Colonic mucosa (tissue), 4 donors: Measurements from ENCODE around the gene MYO9B. TPM values are rescaled to one million over a fixed set of nuclear protein-coding genes. Genes with fewer than 3 reads are reported as not detected.

Source experiments
- DNase-seq: peaks from one replicate; pipeline ENCODE4 v3.0.0-alpha.2; 2020
- H3K27ac ChIP-seq: fragments of 200-600 bp; one replicate; pipeline ENCODE4 v1.8.0; 2021
- H3K27me3 ChIP-seq: fragments of 200-600 bp; one replicate; pipeline ENCODE4 v1.8.0; 2021
- H3K36me3 ChIP-seq: fragments of 200-600 bp; one replicate; pipeline ENCODE4 v1.8.0; 2021
- H3K4me1 ChIP-seq: fragments of 200-600 bp; one replicate; pipeline ENCODE4 v1.8.0; 2021; ENCODE audit warnings: mild to moderate bottlenecking
- H3K4me3 ChIP-seq: fragments of 200-600 bp; one replicate; pipeline ENCODE4 v1.8.0; 2021
- H3K9ac ChIP-seq, 2 donors: one replicate each; pipeline ENCODE4 v1.7.0; 2013; ENCODE audit warnings: control low read depth in 2 of 2, low read depth in 2 of 2, low read length in 2 of 2
- H3K9me3 ChIP-seq: fragments of 200-600 bp; one replicate; pipeline ENCODE4 v1.8.0; 2021
- intact Hi-C: fragments of 100-400 bp; cut with DNase I; formaldehyde crosslinking; loops from one replicate; pipeline ENCODE4 v1.14.1; 2022
- total RNA-seq, 2 donors: library from RNA; stranded (reverse); fragmentation: NEBNext Ultra II Directional in 1 of 2; extraction: Animal tissue kit (Norgen Biotek cat#: 25700) in 1 of 2; gene quantifications; one replicate each; pipeline ENCODE4 v1.2.1, GENCODE V29; 2021
- TF ChIP-seq, protein P1 (sequence below): fragments of 200-600 bp; IDR thresholded peaks from one replicate; pipeline ENCODE4 v1.8.0; 2022; ENCODE audit warnings: antibody characterized with exemption, mild to moderate bottlenecking
- donor health status: healthy.
- donor health status: DM: no; HTN: no; CAD: no.
- donor health status: DM: no; HTN: no; CAD: no.

The MYO9B gene
- total RNA-seq, 2 donors from 2014 or later: 56.5 to 89.2 TPM

GRCh38 chr19:17237747-17238706 is 162.4 kb downstream of the MYO9B start:
- no peak overlapping the region for H3K27ac ChIP-seq
- TF ChIP-seq, protein P1, sequence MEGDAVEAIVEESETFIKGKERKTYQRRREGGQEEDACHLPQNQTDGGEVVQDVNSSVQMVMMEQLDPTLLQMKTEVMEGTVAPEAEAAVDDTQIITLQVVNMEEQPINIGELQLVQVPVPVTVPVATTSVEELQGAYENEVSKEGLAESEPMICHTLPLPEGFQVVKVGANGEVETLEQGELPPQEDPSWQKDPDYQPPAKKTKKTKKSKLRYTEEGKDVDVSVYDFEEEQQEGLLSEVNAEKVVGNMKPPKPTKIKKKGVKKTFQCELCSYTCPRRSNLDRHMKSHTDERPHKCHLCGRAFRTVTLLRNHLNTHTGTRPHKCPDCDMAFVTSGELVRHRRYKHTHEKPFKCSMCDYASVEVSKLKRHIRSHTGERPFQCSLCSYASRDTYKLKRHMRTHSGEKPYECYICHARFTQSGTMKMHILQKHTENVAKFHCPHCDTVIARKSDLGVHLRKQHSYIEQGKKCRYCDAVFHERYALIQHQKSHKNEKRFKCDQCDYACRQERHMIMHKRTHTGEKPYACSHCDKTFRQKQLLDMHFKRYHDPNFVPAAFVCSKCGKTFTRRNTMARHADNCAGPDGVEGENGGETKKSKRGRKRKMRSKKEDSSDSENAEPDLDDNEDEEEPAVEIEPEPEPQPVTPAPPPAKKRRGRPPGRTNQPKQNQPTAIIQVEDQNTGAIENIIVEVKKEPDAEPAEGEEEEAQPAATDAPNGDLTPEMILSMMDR: no peak
- peaks cover 41% of the 10 kb centered on the region for H3K4me1 ChIP-seq
- H3K9ac ChIP-seq: no peak overlapping the region
- H3K4me3 ChIP-seq: no peak overlapping the region
- no peaks in the 10 kb centered on the region for H3K36me3 ChIP-seq
- intact Hi-C loops: no loop called here
- H3K9me3 ChIP-seq: no peaks in the 10 kb centered on the region
- DNase-seq: no peak
- H3K27me3 ChIP-seq: no peaks in the 10 kb centered on the region

DNA sequence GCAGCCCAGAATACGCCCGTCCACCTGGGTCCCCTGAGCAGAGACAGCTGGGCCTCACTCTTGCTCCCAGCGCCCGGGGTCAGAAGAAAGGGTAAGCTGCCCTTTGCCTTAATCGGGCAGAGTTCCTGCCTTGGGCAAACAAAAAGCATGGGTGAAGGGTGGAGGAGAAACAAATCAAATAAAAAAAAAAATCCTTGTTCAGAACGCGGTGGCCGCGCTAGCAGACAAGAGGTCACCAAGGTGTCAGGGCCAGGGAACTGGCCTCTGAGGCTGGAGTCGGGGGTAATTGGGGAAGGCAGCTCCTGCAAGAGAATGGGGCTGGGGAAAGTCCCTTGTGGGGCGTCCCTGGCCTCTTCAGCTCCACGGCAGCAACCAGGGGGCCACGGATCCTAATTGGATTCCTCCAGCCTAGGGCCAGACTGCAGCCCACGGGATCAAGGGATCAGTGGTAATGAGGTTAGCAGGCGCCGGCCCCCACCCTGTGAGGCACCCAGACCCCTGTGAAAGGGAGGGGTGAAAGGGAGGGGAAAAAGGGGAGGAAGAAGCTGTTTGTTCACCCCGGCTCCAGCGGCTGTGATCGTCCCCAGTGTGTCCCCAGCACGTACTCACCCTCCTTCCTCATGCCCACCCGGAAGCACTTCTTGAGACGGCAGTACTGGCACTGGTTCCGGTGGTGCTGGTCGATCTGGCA is 164.6 kb downstream of the MYO9B start:
- H3K36me3 ChIP-seq: no peaks in the 10 kb centered on the region
- no peaks in the 10 kb centered on the region for H3K27me3 ChIP-seq
- intact Hi-C loops: no loop called here
- H3K4me3 ChIP-seq: no peak overlapping the region
- TF ChIP-seq, protein P1: no peak
- no peaks in the 10 kb centered on the region for H3K9me3 ChIP-seq
- H3K27ac ChIP-seq: peak overlapping the region; percentile 70
- H3K4me1 ChIP-seq: peaks cover 36% of the 10 kb centered on the region
- peak; percentile 79 for DNase-seq
- peak overlapping the region; percentile 66 to 72 for H3K9ac ChIP-seq

GRCh38 chr19:17240826-17241399 is 165.3 kb downstream of the MYO9B start:
- no peaks in the 10 kb centered on the region for H3K36me3 ChIP-seq
- no peak overlapping the region for H3K4me3 ChIP-seq
- DNase-seq: no peak
- H3K27me3 ChIP-seq: no peaks in the 10 kb centered on the region
- TF ChIP-seq, protein P1: no peak
- H3K27ac ChIP-seq: peak overlapping the region; percentile 70
- no peaks in the 10 kb centered on the region for H3K9me3 ChIP-seq
- intact Hi-C loops: no loop called here
- peak overlapping the region in 1 of 2 donors; percentile 72 for H3K9ac ChIP-seq
- peaks cover 34% of the 10 kb centered on the region for H3K4me1 ChIP-seq

DNA sequence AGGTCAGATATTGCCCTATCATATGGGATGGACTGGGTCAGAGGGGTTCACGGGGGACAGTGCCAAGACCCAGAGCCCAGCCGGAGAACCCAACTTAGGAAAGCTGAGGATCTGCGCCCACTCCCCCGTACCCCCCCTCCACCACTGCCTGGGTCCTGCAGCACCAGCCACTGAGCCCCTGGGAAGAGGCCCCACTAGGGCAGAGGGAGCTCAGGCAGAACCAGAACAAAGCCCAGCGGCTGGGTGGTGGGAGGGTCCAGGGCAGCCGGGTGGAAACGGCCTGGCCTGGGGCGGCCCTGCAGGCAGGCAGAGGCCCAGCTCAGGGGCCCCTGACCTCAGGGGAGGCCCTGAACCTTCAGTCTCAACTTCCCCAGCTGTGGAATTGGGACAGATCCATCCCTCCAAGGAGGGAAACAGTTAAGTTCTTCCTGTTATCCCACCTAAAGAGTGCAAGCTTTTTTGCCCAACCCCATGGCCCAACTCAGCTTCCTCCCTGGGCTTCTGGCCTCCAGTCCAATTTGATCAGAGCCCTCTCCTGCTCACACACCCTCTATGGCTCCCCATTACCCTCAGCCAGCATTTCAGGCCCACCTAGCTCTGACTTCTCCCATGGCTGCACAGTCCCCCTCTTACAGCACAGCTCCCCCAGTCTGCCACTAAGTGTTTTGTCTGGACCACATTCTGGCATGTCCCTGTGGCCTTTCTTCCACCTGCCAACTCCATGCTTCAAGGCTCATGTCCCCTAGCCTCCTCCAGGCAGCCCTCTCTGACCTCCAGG is 167.0 kb downstream of the MYO9B start:
- H3K4me1 ChIP-seq: peaks cover 38% of the 10 kb centered on the region
- no peak for DNase-seq

More for the DNA sequence above, 167.0 kb downstream of the MYO9B start:
- TF ChIP-seq, protein P1: no peak
- intact Hi-C loops: no loop called here
- Histone ChIP-seq H3K36me3 (no peaks in the 10 kb centered on the region), H3K9me3 (no peaks in the 10 kb centered on the region), H3K27ac (peak overlapping the region; percentile 86), H3K4me3 (peak overlapping the region; percentile 80), H3K27me3 (no peaks in the 10 kb centered on the region), H3K9ac (peak overlapping the region in 1 of 2 donors; percentile 95)
